Sigmoid colon (tissue), 7 donors: Measurements from ENCODE around the gene WDFY1. TPM values are rescaled to one million over a fixed set of nuclear protein-coding genes. Genes with fewer than 3 reads are reported as not detected.

Experiments used
- DNase-seq: peaks from one replicate; pipeline ENCODE4 v3.0.0-alpha.2; 2019
- H3K27ac ChIP-seq, 4 donors: fragments of 200-600 bp; sonication (generic); one replicate each; pipeline ENCODE4 v1.5.1; 2016 to 2019; ENCODE audit warnings: mild to moderate bottlenecking in 1 of 4
- H3K27me3 ChIP-seq, 3 donors: fragments of 200-600 bp; sonication (generic); one replicate each; pipeline ENCODE4 v1.5.1; 2019; ENCODE audit warnings: mild to moderate bottlenecking in 1 of 3
- H3K36me3 ChIP-seq, 4 donors: fragments of 200-600 bp; sonication (generic); one replicate each; pipeline ENCODE4 v1.5.1; 2016 to 2019
- H3K4me1 ChIP-seq, 4 donors: fragments of 200-600 bp; sonication (generic); one replicate each; pipeline ENCODE4 v1.5.1; 2017 to 2019
- H3K4me3 ChIP-seq, 4 donors: fragments of 200-600 bp; sonication (generic); one replicate each; pipeline ENCODE4 v1.5.1; 2017 to 2019; ENCODE audit warnings: mild to moderate bottlenecking in 2 of 4, moderate library complexity in 1 of 4
- H3K9me3 ChIP-seq, 4 donors: fragments of 200-600 bp in 3 of 4; sonication (generic) in 3 of 4; one replicate each; pipeline versions ENCODE4 v1.5.1 to v1.6.1; 2013 to 2019
- CTCF ChIP-seq, 4 experiments: fragments of 450-650 bp in 3 of 4; fragments of 200-600 bp in 1 of 4; IDR thresholded peaks; one replicate each; pipeline ENCODE4 v1.5.1; 2016 to 2019; ENCODE audit warnings: antibody characterized with exemption in 4 of 4, mild to moderate bottlenecking in 3 of 4, moderate library complexity in 2 of 4
- EP300 ChIP-seq, 4 donors: sonication (generic); formaldehyde crosslinking; IDR thresholded peaks; one replicate each; pipeline ENCODE4 v1.6.1; 2017; ENCODE audit warnings: antibody characterized with exemption in 4 of 4
- POLR2A ChIP-seq, 2 donors: fragments of 450-650 bp; IDR thresholded peaks; one replicate each; pipeline ENCODE4 v1.6.1; 2016; ENCODE audit warnings: antibody characterized with exemption in 2 of 2, mild to moderate bottlenecking in 2 of 2, moderate library complexity in 2 of 2
- POLR2AphosphoS5 ChIP-seq, 4 donors: sonication (generic); formaldehyde crosslinking; IDR thresholded peaks; one replicate each; pipeline ENCODE4 v1.6.1; 2017; ENCODE audit warnings: antibody characterized with exemption in 4 of 4
- WGBS, 2 donors: extraction: QIAGEN DNeasy Blood & Tissue Kit; methylation state at CpG; one replicate each; pipeline ENCODE4 v1.1.7; 2013; 5-methylcytosine and 5-hydroxymethylcytosine counted together
- intact Hi-C: fragments of 100-400 bp; cut with DNase I; formaldehyde crosslinking; loops from one replicate; pipeline ENCODE4 v1.15.1; 2023
- polyA plus RNA-seq, 3 donors: library from polyadenylated mRNA; stranded (reverse); fragments of 200-250 nt; gene quantifications; one replicate each; pipeline ENCODE4 v1.2.3, GENCODE V29; 2013
- total RNA-seq, 4 donors: library from RNA; depleted of rRNA; stranded (reverse); fragments of >200 nt; gene quantifications; one replicate each; pipeline ENCODE4 v1.1.0, GENCODE V29; 2016
- donor health status: healthy with polysubstance abuse.
- donor health status: Bipolar disorder and iron deficiency.
- donor health status: healthy.

WDFY1 gene
- total and polyA plus RNA-seq, 7 donors: 17.4 to 36.1 (median 24.3) TPM

GRCh38 chr2:223854741-223855140, 90.4 kb downstream of the WDFY1 start:
- Histone ChIP-seq H3K36me3 (no peaks in the 10 kb centered on the region), H3K27me3 (no peaks in the 10 kb centered on the region), H3K4me1 (no peaks in the 10 kb centered on the region), H3K4me3 (no peak overlapping the region), H3K27ac (no peak overlapping the region), H3K9me3 (no peaks in the 10 kb centered on the region)
- intact Hi-C loops: no loop called here
- no peak for TF ChIP-seq CTCF (IDR thresholded peaks at IDR 0.05)
- TF ChIP-seq POLR2AphosphoS5 (IDR thresholded peaks at IDR 0.05): no peak
- no peak for TF ChIP-seq POLR2A (IDR thresholded peaks at IDR 0.05)
- TF ChIP-seq EP300 (IDR thresholded peaks at IDR 0.05): no peak
- DNase-seq: no peak
- WGBS, 2 donors: 72 to 87% methylated on average over 2 of the region's 2 CpGs

- Histone ChIP-seq H3K27me3 (no peaks in the 10 kb centered on the region), H3K4me3 (no peak overlapping the region), H3K36me3 (no peaks in the 10 kb centered on the region), H3K9me3 (no peaks in the 10 kb centered on the region), H3K4me1 (no peaks in the 10 kb centered on the region), H3K27ac (no peak overlapping the region)
- DNase-seq: no peak
- no peak for TF ChIP-seq CTCF (IDR thresholded peaks at IDR 0.05)
- TF ChIP-seq POLR2AphosphoS5 (IDR thresholded peaks at IDR 0.05): no peak
- no peak for TF ChIP-seq POLR2A (IDR thresholded peaks at IDR 0.05)
- no peak for TF ChIP-seq EP300 (IDR thresholded peaks at IDR 0.05)
- 87 to 91% methylated on average over 3 of the region's 3 CpGs for WGBS, 2 donors
- intact Hi-C loops: no loop called here
Measured at GRCh38 chr2:223853425-223853837, 91.7 kb downstream of the WDFY1 start.

- 41 to 76% methylated on average over 3 of the region's 3 CpGs for WGBS, 2 donors
- Histone ChIP-seq H3K27ac (no peak overlapping the region), H3K4me1 (no peaks in the 10 kb centered on the region), H3K4me3 (no peak overlapping the region), H3K36me3 (no peaks in the 10 kb centered on the region), H3K9me3 (no peaks in the 10 kb centered on the region), H3K27me3 (no peaks in the 10 kb centered on the region)
- intact Hi-C loops: no loop called here
- no peak for DNase-seq
- no peak for TF ChIP-seq POLR2A (IDR thresholded peaks at IDR 0.05)
- no peak for TF ChIP-seq EP300 (IDR thresholded peaks at IDR 0.05)
- TF ChIP-seq CTCF (IDR thresholded peaks at IDR 0.05): no peak
- TF ChIP-seq POLR2AphosphoS5 (IDR thresholded peaks at IDR 0.05): no peak
Measured at GRCh38 chr2:223852281-223852795, 92.8 kb downstream of the WDFY1 start.

- no peaks in the 10 kb centered on the region for H3K27me3 ChIP-seq
- WGBS, 2 donors: 91 to 99% methylated on average over 7 of the region's 7 CpGs
- no peak overlapping the region for H3K27ac ChIP-seq
- no peak overlapping the region for H3K4me3 ChIP-seq
- H3K9me3 ChIP-seq: no peaks in the 10 kb centered on the region
- intact Hi-C loops: no loop called here
- TF ChIP-seq EP300 (IDR thresholded peaks at IDR 0.05): no peak
- no peaks in the 10 kb centered on the region for H3K4me1 ChIP-seq
- DNase-seq: no peak
- no peaks in the 10 kb centered on the region for H3K36me3 ChIP-seq
Measured at GRCh38 chr2:223847410-223847809, 97.7 kb downstream of the WDFY1 start.

- no peaks in the 10 kb centered on the region for H3K36me3 ChIP-seq
- no peaks in the 10 kb centered on the region for H3K27me3 ChIP-seq
- no peaks in the 10 kb centered on the region for H3K4me1 ChIP-seq
- TF ChIP-seq POLR2AphosphoS5 (IDR thresholded peaks at IDR 0.05) (no peak), POLR2A (IDR thresholded peaks at IDR 0.05) (no peak), CTCF (IDR thresholded peaks at IDR 0.05) (no peak)
- WGBS, 2 donors: 90 to 96% methylated on average over 1 of the region's 1 CpG
- H3K27ac ChIP-seq: no peak overlapping the region
- H3K9me3 ChIP-seq: no peaks in the 10 kb centered on the region
- no peak overlapping the region for H3K4me3 ChIP-seq
- intact Hi-C loops: no loop called here
- no peak for DNase-seq
Measured at GRCh38 chr2:223846515-223846914, 98.6 kb downstream of the WDFY1 start.
